Activated naive CD4-positive, alpha-beta T cell (primary cell): Measurements from ENCODE around the gene IFT122.

Experiments used
- DNase-seq, 4 experiments: peaks; one replicate each; lab custom pipeline; 2025; lab: John Stamatoyannopoulos, UW

Gene IFT122

GRCh38 chr3:129519449-129519848 lies 79.4 kb downstream of the IFT122 start:
- no peak for DNase-seq

- DNase-seq = no peak
Observed at GRCh38 chr3:129519896-129520715, 80.1 kb downstream of the IFT122 start.

- no peak for DNase-seq
Observed at GRCh38 chr3:129520960-129521359, 80.9 kb downstream of the IFT122 start.

GRCh38 chr3:129521611-129522010 lies 81.6 kb downstream of the IFT122 start:
- no peak for DNase-seq

- DNase-seq = no peak
Observed at GRCh38 chr3:129522953-129523352, 82.9 kb downstream of the IFT122 start.

GRCh38 chr3:129524081-129524480 lies 84.1 kb downstream of the IFT122 start:
- DNase-seq = no peak

GRCh38 chr3:129525341-129525968 lies 85.4 kb downstream of the IFT122 start:
- no peak for DNase-seq

- no peak for DNase-seq
Observed at GRCh38 chr3:129526121-129526900, 86.3 kb downstream of the IFT122 start.

- DNase-seq = no peak
Observed at GRCh38 chr3:129527262-129527661, 87.2 kb downstream of the IFT122 start.

GRCh38 chr3:129528589-129529100 lies 88.6 kb downstream of the IFT122 start, which contains the start of gene RHO:
Gene RHO (plus strand): TSS chr3:129528639. CDS start chr3:129528734, 95 bp downstream.
- DNase-seq = no peak

GRCh38 chr3:129529436-129530210 lies 89.6 kb downstream of the IFT122 start:
- no peak for DNase-seq

GRCh38 chr3:129530251-129530791 lies 90.3 kb downstream of the IFT122 start:
- no peak for DNase-seq

- DNase-seq = no peak
Observed at GRCh38 chr3:129530821-129531220, 90.8 kb downstream of the IFT122 start.

GRCh38 chr3:129531699-129532098 lies 91.7 kb downstream of the IFT122 start:
- DNase-seq = no peak

GRCh38 chr3:129532261-129532660 lies 92.2 kb downstream of the IFT122 start:
- DNase-seq = no peak

- DNase-seq = no peak
Observed at GRCh38 chr3:129533406-129533805, 93.4 kb downstream of the IFT122 start.

GRCh38 chr3:129534428-129535027 lies 94.5 kb downstream of the IFT122 start:
- DNase-seq = no peak

- DNase-seq = no peak
Observed at GRCh38 chr3:129535075-129535474, 95.1 kb downstream of the IFT122 start.

- no peak for DNase-seq
Observed at GRCh38 chr3:129536374-129536667, 96.3 kb downstream of the IFT122 start.

- no peak for DNase-seq
Observed at GRCh38 chr3:129536804-129537203, 96.8 kb downstream of the IFT122 start.

- DNase-seq = no peak
Observed at GRCh38 chr3:129539206-129539605, 99.2 kb downstream of the IFT122 start.
